ENCODE results near the gene UBE2Q1. TPM values are rescaled to one million over a fixed set of nuclear protein-coding genes. Genes with fewer than 3 reads are reported as not detected.

UBE2Q1 gene
- total and polyA plus RNA-seq, 10 of the 15 experiments (the other 5 are each of a cell fraction or from before 2014, with no cell fraction given) = 3.9 to 82.6 (median 24.1) TPM

DNA sequence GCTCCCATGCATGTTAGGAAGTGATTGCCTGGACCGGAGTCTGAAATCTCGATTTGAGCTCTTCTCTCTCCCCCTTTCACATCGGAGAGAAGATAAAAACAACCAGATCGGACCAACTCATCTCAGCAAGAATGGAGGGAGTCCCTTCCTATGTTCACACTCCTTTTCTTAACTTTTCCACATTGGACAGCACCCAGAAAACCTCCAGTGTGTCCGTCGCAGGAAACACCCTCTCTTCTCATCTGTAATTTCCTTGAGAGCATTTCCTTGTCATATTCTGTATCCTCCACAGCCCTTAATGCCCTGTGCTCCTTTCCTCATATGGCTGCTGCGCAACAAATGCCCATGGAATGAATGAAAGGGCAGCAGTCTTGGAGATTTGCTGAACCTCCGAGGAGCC is 57.9 kb downstream of the UBE2Q1 start (continued):
- no peak for TF ChIP-seq SUPT20H (IDR thresholded peaks at IDR 0.05; ENCODE audit: borderline replicate concordance, control insufficient read depth, low read depth, low read length)
- TF ChIP-seq, protein P1, sequence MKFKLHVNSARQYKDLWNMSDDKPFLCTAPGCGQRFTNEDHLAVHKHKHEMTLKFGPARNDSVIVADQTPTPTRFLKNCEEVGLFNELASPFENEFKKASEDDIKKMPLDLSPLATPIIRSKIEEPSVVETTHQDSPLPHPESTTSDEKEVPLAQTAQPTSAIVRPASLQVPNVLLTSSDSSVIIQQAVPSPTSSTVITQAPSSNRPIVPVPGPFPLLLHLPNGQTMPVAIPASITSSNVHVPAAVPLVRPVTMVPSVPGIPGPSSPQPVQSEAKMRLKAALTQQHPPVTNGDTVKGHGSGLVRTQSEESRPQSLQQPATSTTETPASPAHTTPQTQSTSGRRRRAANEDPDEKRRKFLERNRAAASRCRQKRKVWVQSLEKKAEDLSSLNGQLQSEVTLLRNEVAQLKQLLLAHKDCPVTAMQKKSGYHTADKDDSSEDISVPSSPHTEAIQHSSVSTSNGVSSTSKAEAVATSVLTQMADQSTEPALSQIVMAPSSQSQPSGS (IDR thresholded peaks at IDR 0.05; ENCODE audit: low read length) = no peak
- no peak for TF ChIP-seq CBFB (IDR thresholded peaks at IDR 0.05; ENCODE audit: low read depth)
- no peak for TF ChIP-seq TCF3 (IDR thresholded peaks at IDR 0.05; ENCODE audit: borderline replicate concordance, insufficient read depth, low read depth, low read length)
- TF ChIP-seq CEBPB (IDR thresholded peaks at IDR 0.05; ENCODE audit: borderline replicate concordance in 1 of 2, low read depth in 2 of 2, low read length in 2 of 2) = no peak
- no peak for TF ChIP-seq SPI1 (IDR thresholded peaks at IDR 0.05; ENCODE audit: borderline replicate concordance, insufficient read depth, low read depth, low read length)
- no peak for TF ChIP-seq NFYB (IDR thresholded peaks at IDR 0.05; ENCODE audit: insufficient read depth, low read depth, low read length)
- TF ChIP-seq NFIC (IDR thresholded peaks at IDR 0.05; ENCODE audit: low read depth, low read length) = no peak
- TF ChIP-seq, protein P2, sequence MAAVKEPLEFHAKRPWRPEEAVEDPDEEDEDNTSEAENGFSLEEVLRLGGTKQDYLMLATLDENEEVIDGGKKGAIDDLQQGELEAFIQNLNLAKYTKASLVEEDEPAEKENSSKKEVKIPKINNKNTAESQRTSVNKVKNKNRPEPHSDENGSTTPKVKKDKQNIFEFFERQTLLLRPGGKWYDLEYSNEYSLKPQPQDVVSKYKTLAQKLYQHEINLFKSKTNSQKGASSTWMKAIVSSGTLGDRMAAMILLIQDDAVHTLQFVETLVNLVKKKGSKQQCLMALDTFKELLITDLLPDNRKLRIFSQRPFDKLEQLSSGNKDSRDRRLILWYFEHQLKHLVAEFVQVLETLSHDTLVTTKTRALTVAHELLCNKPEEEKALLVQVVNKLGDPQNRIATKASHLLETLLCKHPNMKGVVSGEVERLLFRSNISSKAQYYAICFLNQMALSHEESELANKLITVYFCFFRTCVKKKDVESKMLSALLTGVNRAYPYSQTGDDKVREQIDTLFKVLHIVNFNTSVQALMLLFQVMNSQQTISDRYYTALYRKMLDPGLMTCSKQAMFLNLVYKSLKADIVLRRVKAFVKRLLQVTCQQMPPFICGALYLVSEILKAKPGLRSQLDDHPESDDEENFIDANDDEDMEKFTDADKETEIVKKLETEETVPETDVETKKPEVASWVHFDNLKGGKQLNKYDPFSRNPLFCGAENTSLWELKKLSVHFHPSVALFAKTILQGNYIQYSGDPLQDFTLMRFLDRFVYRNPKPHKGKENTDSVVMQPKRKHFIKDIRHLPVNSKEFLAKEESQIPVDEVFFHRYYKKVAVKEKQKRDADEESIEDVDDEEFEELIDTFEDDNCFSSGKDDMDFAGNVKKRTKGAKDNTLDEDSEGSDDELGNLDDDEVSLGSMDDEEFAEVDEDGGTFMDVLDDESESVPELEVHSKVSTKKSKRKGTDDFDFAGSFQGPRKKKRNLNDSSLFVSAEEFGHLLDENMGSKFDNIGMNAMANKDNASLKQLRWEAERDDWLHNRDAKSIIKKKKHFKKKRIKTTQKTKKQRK (IDR thresholded peaks at IDR 0.05; ENCODE audit: low read depth, low read length) = no peak
- TF ChIP-seq SP1 (IDR thresholded peaks at IDR 0.05; ENCODE audit: low read depth, low read length) = no peak

Measured in GM12878 (cell line).